H9 (cell line): ENCODE results near the gene DUSP7. TPM values are rescaled to one million over a fixed set of nuclear protein-coding genes. Genes with fewer than 3 reads are reported as not detected.
A peak's percentile ranks its signal among the peaks of the same experiment; 100 is the strongest.

Experiments used
- DNase-seq: peaks from one replicate; pipeline ENCODE4 v3.0.0-alpha.2; 2017
- H2AFZ ChIP-seq: one replicate; pipeline ENCODE4 v1.6.1; 2013; ENCODE audit warnings: mild to moderate bottlenecking, low read length, control low read depth, moderate library complexity
- H2AK5ac ChIP-seq: 2 replicates; pipeline ENCODE4 v1.6.1; 2013; ENCODE audit warnings: low read length, control low read depth, mixed read lengths; ENCODE audit not compliant: insufficient read length
- H2BK120ac ChIP-seq: one replicate; pipeline ENCODE4 v1.6.1; 2013; ENCODE audit warnings: low read depth, mild to moderate bottlenecking, low read length, control low read depth, inconsistent platforms; ENCODE audit not compliant: poor library complexity, severe bottlenecking
- H2BK12ac ChIP-seq: 2 replicates; pipeline ENCODE4 v1.6.1; 2013; ENCODE audit warnings: low read length, control low read depth, mixed read lengths, low read depth; ENCODE audit not compliant: insufficient read length
- H2BK15ac ChIP-seq: 2 replicates; pipeline ENCODE4 v1.6.1; 2013; ENCODE audit warnings: low read depth, low read length, control low read depth
- H2BK20ac ChIP-seq: one replicate; pipeline ENCODE4 v1.6.1; 2013; ENCODE audit warnings: low read depth, mild to moderate bottlenecking, low read length, control low read depth, inconsistent platforms; ENCODE audit not compliant: poor library complexity, severe bottlenecking
- H2BK5ac ChIP-seq: 2 replicates; pipeline ENCODE4 v1.6.1; 2013; ENCODE audit warnings: low read length, control low read depth, mixed read lengths; ENCODE audit not compliant: insufficient read length
- H3K14ac ChIP-seq: 2 replicates; pipeline ENCODE4 v1.6.1; 2013; ENCODE audit warnings: low read length, control low read depth; ENCODE audit not compliant: insufficient read depth
- H3K18ac ChIP-seq: 2 replicates; pipeline ENCODE4 v1.6.1; 2013; ENCODE audit warnings: low read depth, mild to moderate bottlenecking, mixed read lengths, low read length, control low read depth; ENCODE audit not compliant: insufficient read length
- H3K23ac ChIP-seq: 2 replicates; pipeline ENCODE4 v1.6.1; 2013; ENCODE audit warnings: low read length, control low read depth, mixed read lengths, low read depth; ENCODE audit not compliant: insufficient read length
- H3K23me2 ChIP-seq: 2 replicates; pipeline ENCODE4 v1.6.1; 2013; ENCODE audit warnings: low read depth, mild to moderate bottlenecking, mixed read lengths, low read length, control low read depth; ENCODE audit not compliant: insufficient read length, poor library complexity, severe bottlenecking
- H3K27ac ChIP-seq: 2 replicates; pipeline ENCODE4 v1.5.1; 2013; ENCODE audit warnings: low read length, control low read depth, mixed read lengths, low read depth; ENCODE audit not compliant: insufficient read length
- H3K27me3 ChIP-seq: 2 replicates; pipeline ENCODE4 v1.6.1; 2013; ENCODE audit warnings: low read length, control low read depth, inconsistent platforms; ENCODE audit not compliant: insufficient read depth
- H3K4ac ChIP-seq: 2 replicates; pipeline ENCODE4 v1.6.1; 2013; ENCODE audit warnings: low read depth, mild to moderate bottlenecking, control low read depth, inconsistent platforms, low read length, moderate library complexity
- H3K4me1 ChIP-seq: 2 replicates; pipeline ENCODE4 v1.6.1; 2013; ENCODE audit warnings: low read length, control low read depth, inconsistent platforms; ENCODE audit not compliant: insufficient read depth
- H3K4me2 ChIP-seq: 2 replicates; pipeline ENCODE4 v1.6.1; 2013; ENCODE audit warnings: low read length, control low read depth, mixed read lengths; ENCODE audit not compliant: insufficient read length, insufficient read depth
- H3K56ac ChIP-seq: 2 replicates; pipeline ENCODE4 v1.6.1; 2013; ENCODE audit warnings: low read depth, mild to moderate bottlenecking, mixed read lengths, low read length, control low read depth; ENCODE audit not compliant: insufficient read length
- H3K79me1 ChIP-seq: 2 replicates; pipeline ENCODE4 v1.6.1; 2013; ENCODE audit warnings: low read depth, mild to moderate bottlenecking, moderate library complexity, low read length, control low read depth, inconsistent platforms; ENCODE audit not compliant: insufficient read depth, poor library complexity, severe bottlenecking
- H3K79me2 ChIP-seq: 2 replicates; pipeline ENCODE4 v1.6.1; 2013; ENCODE audit warnings: low read length, control low read depth, inconsistent platforms; ENCODE audit not compliant: insufficient read depth
- H3K9ac ChIP-seq: 2 replicates; pipeline ENCODE4 v1.6.1; 2013; ENCODE audit warnings: low read length, control low read depth, mixed read lengths; ENCODE audit not compliant: insufficient read length; ENCODE audit errors: extremely low read depth
- H3K9me3 ChIP-seq: one replicate; pipeline ENCODE4 v1.6.1; 2013; ENCODE audit warnings: low read depth, low read length, inconsistent platforms; ENCODE audit not compliant: control insufficient read depth
- H3T11ph ChIP-seq: one replicate; pipeline ENCODE4 v1.6.1; 2013; ENCODE audit warnings: mild to moderate bottlenecking, low read length, control low read depth, inconsistent platforms
- H4K20me1 ChIP-seq: one replicate; pipeline ENCODE4 v1.6.1; 2013; ENCODE audit not compliant: control insufficient read depth, insufficient read length, insufficient read depth
- H4K5ac ChIP-seq: 2 replicates; pipeline ENCODE4 v1.6.1; 2013; ENCODE audit warnings: low read depth, mild to moderate bottlenecking, mixed read lengths, low read length, control low read depth; ENCODE audit not compliant: insufficient read length
- H4K8ac ChIP-seq: replicated peaks from 2 replicates; pipeline ENCODE4 v1.6.1; 2013; ENCODE audit warnings: low read length, control low read depth, mixed read lengths, low read depth; ENCODE audit not compliant: insufficient read length
- H4K91ac ChIP-seq: 2 replicates; pipeline ENCODE4 v1.6.1; 2013; ENCODE audit warnings: low read depth, mild to moderate bottlenecking, moderate library complexity, mixed read lengths, low read length, control low read depth; ENCODE audit not compliant: insufficient read length
- H3K27ac Mint-ChIP-seq, 3 experiments: 2 replicates in 2 of 3; 3 replicates in 1 of 3; pipeline ENCODE4 v1.8.0; 2020 to 2021; ENCODE audit warnings: mixed read lengths in 3 of 3, mild to moderate bottlenecking in 1 of 3, moderate library complexity in 1 of 3
- H3K27me3 Mint-ChIP-seq: 2 replicates; pipeline ENCODE4 v1.8.0; 2021; ENCODE audit warnings: low read depth, mild to moderate bottlenecking, moderate library complexity, mixed read lengths
- H3K36me3 Mint-ChIP-seq, 3 experiments: 2 replicates in 2 of 3; 3 replicates in 1 of 3; pipeline ENCODE4 v1.8.0; 2020 to 2021; ENCODE audit warnings: low read depth in 3 of 3, mixed read lengths in 3 of 3; ENCODE audit not compliant: insufficient read depth in 1 of 3
- H3K4me1 Mint-ChIP-seq, 2 experiments: 2 replicates each; pipeline ENCODE4 v1.8.0; 2020; ENCODE audit warnings: mixed read lengths in 2 of 2
- H3K4me3 Mint-ChIP-seq, 2 experiments: 2 replicates in 1 of 2; 3 replicates in 1 of 2; pipeline ENCODE4 v1.8.0; 2020 to 2021; ENCODE audit warnings: mild to moderate bottlenecking in 2 of 2, mixed read lengths in 2 of 2, moderate library complexity in 1 of 2
- H3K9me3 Mint-ChIP-seq, 2 experiments: 2 replicates in 1 of 2; 3 replicates in 1 of 2; pipeline ENCODE4 v1.8.0; 2020; ENCODE audit warnings: mild to moderate bottlenecking in 2 of 2, mixed read lengths in 2 of 2, moderate library complexity in 1 of 2
- CTCF ChIP-seq: fragments of 200-600 bp; sonication (generic); conservative IDR thresholded peaks from 3 replicates; pipeline ENCODE4 v1.8.0; 2021; ENCODE audit warnings: antibody characterized with exemption, mild to moderate bottlenecking
- WGBS: extraction: QIAGEN DNeasy Blood & Tissue Kit; methylation state at CpG from one replicate; pipeline ENCODE4 v1.1.7; 2013; ENCODE audit warnings: missing lambda C conversion rate, low lambda C conversion rate, mixed read lengths; ENCODE audit not compliant: insufficient read length; ENCODE audit errors: extremely low coverage; 5-methylcytosine and 5-hydroxymethylcytosine counted together
- total RNA-seq: library from RNA; stranded (reverse); gene quantifications from 2 replicates; pipeline ENCODE4 v1.2.1, GENCODE V29; 2021

DUSP7 gene
- total RNA-seq, 1 experiment from 2014 or later: 24.0 TPM

- Mint-ChIP-seq H3K27ac (no peak overlapping the region), H3K9me3 (no peaks in the 10 kb centered on the region), H3K4me3 (no peak overlapping the region), H3K27me3 (peaks cover 2% of the 10 kb centered on the region), H3K36me3 (no peaks in the 10 kb centered on the region), H3K4me1 (peaks cover 0 to 13% of the 10 kb centered on the region in 2 experiments; a peak in 2 of 4 replicates)
- Histone ChIP-seq H2BK20ac (no peak overlapping the region), H2BK5ac (no peak overlapping the region), H3K27ac (no peak overlapping the region), H2AK5ac (no peak overlapping the region), H4K20me1 (no peaks in the 10 kb centered on the region), H4K5ac (no peak overlapping the region), H3K23me2 (no peaks in the 10 kb centered on the region), H3K4ac (no peak overlapping the region), H3K27me3 (no peaks in the 10 kb centered on the region), H3K79me1 (no peaks in the 10 kb centered on the region), H2BK120ac (no peak overlapping the region), H3K23ac (no peak overlapping the region), H3K79me2 (no peaks in the 10 kb centered on the region), H3K4me2 (no peak overlapping the region), H3K9ac (no peak overlapping the region), H3K9me3 (no peaks in the 10 kb centered on the region), H3T11ph (no peak overlapping the region), H2AFZ (no peak overlapping the region), H2BK15ac (no peak overlapping the region), H3K4me1 (no peaks in the 10 kb centered on the region), H3K18ac (no peak overlapping the region), H3K14ac (no peak overlapping the region), H2BK12ac (no peak overlapping the region), H3K56ac (no peak overlapping the region), H4K8ac (peak overlapping the region; percentile 11), H4K91ac (no peak overlapping the region)
- no CpG with 5 or more reads among the region's 12 CpGs for WGBS
- no peak for TF ChIP-seq CTCF
- no peak for DNase-seq
Measured at GRCh38 chr3:52028572-52028971, 27.8 kb downstream of the DUSP7 start.
